HUDEP-2 (cell line): ENCODE results near the gene EIF2B1.
A peak's percentile ranks its signal among the peaks of the same experiment; 100 is the strongest.

Experiments used
- DNase-seq, 76 experiments: peaks; one replicate each; lab custom pipeline; 2025; ENCODE audit not compliant: unreplicated experiment in 76 of 76; lab: John Stamatoyannopoulos, UW

Gene EIF2B1

DNA sequence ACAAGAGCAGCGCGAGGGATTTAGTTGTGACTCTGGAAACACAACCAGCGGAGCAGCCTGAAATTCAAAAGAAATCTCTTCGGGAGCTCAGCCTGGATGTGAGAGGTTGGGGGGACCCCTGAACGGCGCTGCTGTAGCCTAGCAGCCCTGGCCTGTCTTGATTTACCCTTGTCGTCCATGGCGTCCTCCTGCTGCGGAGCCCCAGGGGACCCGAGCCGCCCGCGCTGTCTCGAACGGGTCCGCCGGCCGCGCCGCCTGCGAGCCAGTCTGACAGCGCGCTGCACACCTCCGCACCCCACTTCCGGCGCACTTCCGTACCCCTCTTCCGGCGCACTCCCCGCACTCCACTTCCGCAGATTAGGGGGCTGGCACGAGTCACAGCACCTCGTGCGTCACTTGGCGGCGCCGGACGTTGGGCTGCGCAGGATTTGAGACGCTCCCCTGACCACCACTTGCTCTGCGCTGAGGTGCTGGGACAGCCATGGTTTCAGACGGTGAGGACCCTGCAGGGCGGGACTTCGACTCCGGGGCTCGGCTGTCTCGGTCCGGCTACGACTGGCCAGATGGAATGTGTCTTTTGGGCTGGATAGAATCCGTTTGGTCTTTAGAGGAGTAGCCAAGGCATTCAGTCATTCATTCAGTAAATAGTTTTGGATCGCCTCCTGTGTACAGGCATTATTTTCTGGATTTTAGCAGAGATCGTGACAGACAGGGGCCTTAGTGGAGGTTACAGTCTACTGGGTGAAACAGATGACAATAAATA is at the start of gene EIF2B1, which contains the start of gene GTF2H3:
TSS of gene EIF2B1 (minus strand) at position 308 of the 763 bp plus-strand sequence. CDS start at position 179, 129 bp downstream.
TSS of gene GTF2H3 (plus strand) at position 451 of the 763 bp plus-strand sequence. CDS start at position 482, 31 bp downstream.
- peak; percentile 34 to 96 (median 92) for DNase-seq

DNA sequence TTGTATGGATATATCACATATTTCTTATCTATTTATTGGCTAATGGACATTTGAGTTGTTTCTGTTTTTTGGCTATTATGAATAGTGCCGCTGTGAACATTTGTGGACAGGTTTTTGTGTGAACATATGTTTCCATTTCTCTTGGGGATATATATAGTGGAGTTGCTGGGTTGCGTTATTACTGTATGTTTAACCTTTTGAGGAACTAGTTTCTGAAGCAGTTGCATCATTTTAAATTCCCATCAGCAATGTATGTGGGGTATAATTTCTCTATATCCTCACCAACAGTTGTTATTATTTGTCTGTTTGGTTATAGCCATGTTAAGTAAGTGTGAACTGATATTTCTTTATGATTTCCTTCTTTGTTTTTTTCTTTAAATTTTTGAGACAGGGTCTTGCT is 48.1 kb upstream of the EIF2B1 start:
- DNase-seq, result no peak

DNA sequence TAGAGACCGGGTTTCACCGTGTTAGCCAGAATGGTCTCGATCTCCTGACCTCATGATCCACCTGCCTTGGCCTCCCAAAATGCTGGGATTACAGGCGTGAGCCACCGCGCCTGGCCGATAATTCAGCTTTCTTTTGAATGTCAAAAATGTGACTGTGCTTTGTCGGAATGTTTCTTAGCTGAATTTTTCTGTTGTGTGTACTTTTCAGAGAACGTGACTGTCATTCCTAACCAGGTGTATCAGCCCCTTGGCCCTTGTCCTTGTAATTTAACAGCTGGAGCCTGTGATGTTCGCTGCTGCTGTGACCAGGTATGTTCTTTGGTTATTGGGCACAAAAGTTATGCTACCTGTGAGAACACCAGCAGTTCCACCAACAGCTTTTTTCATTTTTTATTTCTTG is 45.5 kb upstream of the EIF2B1 start:
- DNase-seq, result no peak

GRCh38 chr12:123676616-123677320 is 43.3 kb upstream of the EIF2B1 start:
- DNase-seq, result no peak

- no peak for DNase-seq
Observed at GRCh38 chr12:123675436-123675835, 42.0 kb upstream of the EIF2B1 start.

DNA sequence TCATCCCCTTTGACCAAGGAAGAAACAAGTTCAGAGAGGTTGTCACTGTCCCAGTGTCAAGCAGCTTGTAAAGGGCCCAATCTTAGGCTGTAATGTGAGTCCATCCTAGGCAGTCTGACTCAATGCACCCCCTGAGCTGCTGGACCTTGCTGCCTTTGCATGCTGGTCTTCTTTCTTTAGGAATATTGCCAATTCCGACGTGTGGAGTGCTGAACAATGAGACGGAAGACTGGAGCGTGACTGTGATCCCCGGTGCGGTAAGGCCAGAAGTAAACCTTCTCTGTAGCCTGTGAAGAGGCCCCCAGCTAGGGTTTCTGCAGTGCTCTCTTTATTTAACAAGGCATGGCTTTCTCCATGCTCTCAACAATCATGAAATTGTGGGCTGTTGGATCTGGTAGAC is 38.4 kb upstream of the EIF2B1 start:
- no peak for DNase-seq

DNA sequence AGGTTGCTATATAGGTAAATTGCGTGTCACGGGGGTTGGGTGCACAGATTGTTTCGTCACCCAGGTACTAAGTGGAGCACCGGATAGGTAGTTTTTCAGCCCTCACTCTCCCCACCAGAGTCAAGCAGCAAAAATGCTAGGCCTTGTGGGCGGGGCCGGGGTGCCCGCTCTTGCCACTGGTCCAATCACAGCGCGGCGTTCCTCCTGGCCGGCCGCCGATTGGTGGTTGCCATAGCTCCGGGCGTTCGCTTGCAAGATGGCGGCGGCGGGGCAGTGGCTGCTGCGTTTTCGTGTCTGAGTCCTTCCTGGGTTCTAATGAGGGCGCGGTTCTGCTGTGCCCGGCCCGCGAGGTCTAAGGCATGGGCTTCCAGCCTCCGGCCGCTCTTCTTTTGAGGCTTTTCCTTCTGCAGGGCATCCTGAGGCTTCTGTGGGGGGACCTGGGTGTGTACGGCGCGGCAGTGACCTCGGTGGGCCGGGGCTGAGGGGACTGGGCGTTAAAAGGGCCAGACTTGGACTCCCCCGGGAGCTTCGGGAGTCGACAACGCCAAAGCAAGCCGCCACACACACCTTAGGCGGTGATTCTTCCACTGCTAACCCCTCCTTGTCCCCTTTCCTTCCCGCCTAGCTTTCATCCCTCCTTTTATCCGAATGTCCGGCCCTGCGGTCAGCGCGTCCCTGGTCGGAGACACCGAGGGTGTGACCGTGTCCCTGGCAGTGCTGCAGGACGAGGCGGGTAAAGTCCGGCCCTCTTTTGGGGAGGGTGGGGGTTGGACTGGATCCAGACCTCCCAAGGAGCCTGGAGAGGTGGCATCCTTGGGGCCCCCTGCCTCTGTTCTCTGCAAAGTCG is 37.6 kb upstream of the EIF2B1 start, which contains the start of gene TCTN2:
TSS of gene TCTN2 (plus strand) at position 232 of the 847 bp plus-strand sequence. CDS start at position 360, 128 bp downstream.
- peak in 75 of 76 experiments; percentile 27 to 96 (median 91) for DNase-seq

DNA sequence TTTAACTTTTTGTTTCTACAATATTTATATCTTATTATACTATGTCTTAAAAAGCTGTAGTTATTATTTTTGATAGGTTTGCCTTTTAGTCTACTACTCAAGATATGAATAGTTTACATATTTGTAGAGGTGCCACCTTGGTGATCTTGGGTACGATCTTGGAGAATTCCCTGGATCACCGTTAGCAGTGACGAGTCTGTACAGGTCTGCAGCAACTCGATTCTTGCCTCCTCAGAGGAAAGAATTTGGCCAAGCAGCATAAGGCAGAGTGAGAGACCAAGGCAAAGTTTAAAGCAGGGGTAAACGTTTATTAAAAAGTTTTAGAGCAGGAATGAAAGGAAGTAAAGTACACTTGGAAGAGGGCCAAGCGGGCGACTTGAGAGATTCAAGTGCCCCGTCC is 34.3 kb upstream of the EIF2B1 start:
- DNase-seq, result no peak

GRCh38 chr12:123659996-123660727 is 26.7 kb upstream of the EIF2B1 start:
- no peak for DNase-seq

DNA sequence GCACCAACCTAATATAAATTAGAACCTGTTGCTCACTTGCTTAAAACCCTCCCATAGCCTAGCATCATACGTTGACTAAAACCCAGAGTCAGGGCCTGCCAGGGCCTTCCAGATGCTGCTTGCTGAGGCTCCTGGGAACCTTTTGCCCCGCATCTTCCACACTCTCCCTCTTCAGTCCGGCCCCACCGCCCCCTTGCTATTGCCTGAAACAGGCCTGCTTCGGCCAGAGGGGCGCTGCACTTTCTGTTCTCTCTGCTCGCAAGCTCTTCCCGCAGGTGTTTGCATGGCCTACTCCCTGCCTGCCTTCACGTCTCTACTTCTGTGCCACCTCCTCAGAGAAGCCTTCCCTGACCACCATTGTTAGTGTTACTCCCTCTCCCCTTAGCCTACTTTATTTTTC is 23.7 kb upstream of the EIF2B1 start:
- no peak for DNase-seq

- DNase-seq, result no peak
Observed at GRCh38 chr12:123656392-123656791, 22.9 kb upstream of the EIF2B1 start.

DNA sequence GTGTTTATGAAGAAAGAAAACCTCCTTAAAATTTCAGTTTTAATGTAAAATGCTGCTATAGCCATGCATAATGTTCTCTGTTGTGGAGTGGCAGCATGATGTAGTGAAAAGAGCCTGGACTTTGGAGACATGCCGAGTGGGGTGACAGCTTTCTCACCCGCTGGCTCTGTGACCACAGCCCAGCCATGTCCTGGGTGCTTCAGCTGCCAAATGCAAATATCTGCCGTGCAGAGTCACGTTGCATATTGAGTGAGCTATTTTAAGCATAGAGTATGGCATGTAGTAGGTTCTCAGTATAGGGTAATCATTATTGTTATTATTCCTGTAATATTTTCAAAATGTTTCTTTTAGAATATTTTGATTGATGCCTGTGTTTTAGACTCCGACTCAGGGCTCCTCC is 21.9 kb upstream of the EIF2B1 start:
- no peak for DNase-seq

GRCh38 chr12:123654129-123654701 is 20.7 kb upstream of the EIF2B1 start:
- DNase-seq, result no peak

GRCh38 chr12:123648401-123648800 is 14.9 kb upstream of the EIF2B1 start:
- no peak for DNase-seq

- no peak for DNase-seq
Observed at GRCh38 chr12:123645878-123646277, 12.4 kb upstream of the EIF2B1 start.

- DNase-seq, result no peak
Observed at GRCh38 chr12:123645380-123645779, 11.9 kb upstream of the EIF2B1 start.

- DNase-seq, result no peak
Observed at GRCh38 chr12:123643911-123644310, 10.4 kb upstream of the EIF2B1 start.

GRCh38 chr12:123634142-123634561 is 666 bp upstream of the EIF2B1 start:
- DNase-seq, result peak in 2 of 76 experiments; percentile 1 to 26

GRCh38 chr12:123621619-123622530 is 11.6 kb downstream of the EIF2B1 start:
- no peak for DNase-seq
